ENCODE results near the gene CDCA7L. TPM values are rescaled to one million over a fixed set of nuclear protein-coding genes. Genes with fewer than 3 reads are reported as not detected.

CDCA7L gene
- polyA plus RNA-seq, 1 of the 3 experiments (the other 2 are of a cell fraction): 18.4 TPM

DNA sequence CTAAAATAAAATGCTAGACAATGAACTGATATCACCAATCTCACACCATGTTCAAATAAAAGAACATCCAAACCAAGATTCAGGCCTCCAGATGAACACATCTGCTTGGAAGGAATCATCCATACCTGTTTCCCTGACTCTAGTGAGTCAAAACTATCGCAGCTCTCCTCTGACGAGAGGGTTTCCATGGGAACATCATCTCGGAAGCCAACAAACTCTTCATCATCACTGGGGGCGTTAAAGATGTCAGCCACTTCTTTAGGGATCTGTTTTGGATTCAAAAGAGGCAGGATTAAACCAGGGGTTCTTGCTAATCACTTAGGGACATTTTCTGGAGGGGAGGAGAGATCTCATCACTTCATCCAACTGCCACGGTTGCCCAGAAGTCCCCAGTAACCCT, 29.1 kb downstream of the CDCA7L start:
- TF ChIP-seq TAF1 (IDR thresholded peaks at IDR 0.05; ENCODE audit: borderline replicate concordance, low read depth, low read length): no peak
- TF ChIP-seq, protein P1, sequence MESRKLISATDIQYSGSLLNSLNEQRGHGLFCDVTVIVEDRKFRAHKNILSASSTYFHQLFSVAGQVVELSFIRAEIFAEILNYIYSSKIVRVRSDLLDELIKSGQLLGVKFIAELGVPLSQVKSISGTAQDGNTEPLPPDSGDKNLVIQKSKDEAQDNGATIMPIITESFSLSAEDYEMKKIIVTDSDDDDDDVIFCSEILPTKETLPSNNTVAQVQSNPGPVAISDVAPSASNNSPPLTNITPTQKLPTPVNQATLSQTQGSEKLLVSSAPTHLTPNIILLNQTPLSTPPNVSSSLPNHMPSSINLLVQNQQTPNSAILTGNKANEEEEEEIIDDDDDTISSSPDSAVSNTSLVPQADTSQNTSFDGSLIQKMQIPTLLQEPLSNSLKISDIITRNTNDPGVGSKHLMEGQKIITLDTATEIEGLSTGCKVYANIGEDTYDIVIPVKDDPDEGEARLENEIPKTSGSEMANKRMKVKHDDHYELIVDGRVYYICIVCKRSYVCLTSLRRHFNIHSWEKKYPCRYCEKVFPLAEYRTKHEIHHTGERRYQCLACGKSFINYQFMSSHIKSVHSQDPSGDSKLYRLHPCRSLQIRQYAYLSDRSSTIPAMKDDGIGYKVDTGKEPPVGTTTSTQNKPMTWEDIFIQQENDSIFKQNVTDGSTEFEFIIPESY (IDR thresholded peaks at IDR 0.05; ENCODE audit: borderline replicate concordance, low read depth): no peak
- TF ChIP-seq CHD2 (IDR thresholded peaks at IDR 0.05; ENCODE audit: low read length, partially characterized antibody): no peak
- TF ChIP-seq SMC3 (IDR thresholded peaks at IDR 0.05; ENCODE audit: low read depth, low read length): no peak
- TF ChIP-seq, protein P2, sequence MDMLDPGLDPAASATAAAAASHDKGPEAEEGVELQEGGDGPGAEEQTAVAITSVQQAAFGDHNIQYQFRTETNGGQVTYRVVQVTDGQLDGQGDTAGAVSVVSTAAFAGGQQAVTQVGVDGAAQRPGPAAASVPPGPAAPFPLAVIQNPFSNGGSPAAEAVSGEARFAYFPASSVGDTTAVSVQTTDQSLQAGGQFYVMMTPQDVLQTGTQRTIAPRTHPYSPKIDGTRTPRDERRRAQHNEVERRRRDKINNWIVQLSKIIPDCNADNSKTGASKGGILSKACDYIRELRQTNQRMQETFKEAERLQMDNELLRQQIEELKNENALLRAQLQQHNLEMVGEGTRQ (IDR thresholded peaks at IDR 0.05; ENCODE audit: borderline replicate concordance, low read depth, low read length): no peak
- no peak for TF ChIP-seq RXRA (IDR thresholded peaks at IDR 0.05; ENCODE audit: borderline replicate concordance, low read depth)
- TF ChIP-seq, protein P3, sequence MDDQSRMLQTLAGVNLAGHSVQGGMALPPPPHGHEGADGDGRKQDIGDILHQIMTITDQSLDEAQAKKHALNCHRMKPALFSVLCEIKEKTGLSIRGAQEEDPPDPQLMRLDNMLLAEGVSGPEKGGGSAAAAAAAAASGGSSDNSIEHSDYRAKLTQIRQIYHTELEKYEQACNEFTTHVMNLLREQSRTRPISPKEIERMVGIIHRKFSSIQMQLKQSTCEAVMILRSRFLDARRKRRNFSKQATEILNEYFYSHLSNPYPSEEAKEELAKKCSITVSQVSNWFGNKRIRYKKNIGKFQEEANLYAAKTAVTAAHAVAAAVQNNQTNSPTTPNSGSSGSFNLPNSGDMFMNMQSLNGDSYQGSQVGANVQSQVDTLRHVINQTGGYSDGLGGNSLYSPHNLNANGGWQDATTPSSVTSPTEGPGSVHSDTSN (IDR thresholded peaks at IDR 0.05): no peak
- TF ChIP-seq, protein P4, sequence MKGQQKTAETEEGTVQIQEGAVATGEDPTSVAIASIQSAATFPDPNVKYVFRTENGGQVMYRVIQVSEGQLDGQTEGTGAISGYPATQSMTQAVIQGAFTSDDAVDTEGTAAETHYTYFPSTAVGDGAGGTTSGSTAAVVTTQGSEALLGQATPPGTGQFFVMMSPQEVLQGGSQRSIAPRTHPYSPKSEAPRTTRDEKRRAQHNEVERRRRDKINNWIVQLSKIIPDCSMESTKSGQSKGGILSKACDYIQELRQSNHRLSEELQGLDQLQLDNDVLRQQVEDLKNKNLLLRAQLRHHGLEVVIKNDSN (IDR thresholded peaks at IDR 0.05; ENCODE audit: borderline replicate concordance, low read depth): no peak
- TF ChIP-seq, protein P5, sequence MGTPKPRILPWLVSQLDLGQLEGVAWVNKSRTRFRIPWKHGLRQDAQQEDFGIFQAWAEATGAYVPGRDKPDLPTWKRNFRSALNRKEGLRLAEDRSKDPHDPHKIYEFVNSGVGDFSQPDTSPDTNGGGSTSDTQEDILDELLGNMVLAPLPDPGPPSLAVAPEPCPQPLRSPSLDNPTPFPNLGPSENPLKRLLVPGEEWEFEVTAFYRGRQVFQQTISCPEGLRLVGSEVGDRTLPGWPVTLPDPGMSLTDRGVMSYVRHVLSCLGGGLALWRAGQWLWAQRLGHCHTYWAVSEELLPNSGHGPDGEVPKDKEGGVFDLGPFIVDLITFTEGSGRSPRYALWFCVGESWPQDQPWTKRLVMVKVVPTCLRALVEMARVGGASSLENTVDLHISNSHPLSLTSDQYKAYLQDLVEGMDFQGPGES (IDR thresholded peaks at IDR 0.05; ENCODE audit: low read depth, low read length): no peak
- TF ChIP-seq EP300 (IDR thresholded peaks at IDR 0.05; ENCODE audit: borderline replicate concordance in 1 of 2, low read depth in 1 of 2, low read length in 1 of 2): no peak
- TF ChIP-seq RFX5 (IDR thresholded peaks at IDR 0.05; ENCODE audit: low read length): no peak
- no peak for TF ChIP-seq EZH2phosphoT487 (IDR thresholded peaks at IDR 0.05; ENCODE audit: borderline replicate concordance, low read depth)
- TF ChIP-seq, protein P6, sequence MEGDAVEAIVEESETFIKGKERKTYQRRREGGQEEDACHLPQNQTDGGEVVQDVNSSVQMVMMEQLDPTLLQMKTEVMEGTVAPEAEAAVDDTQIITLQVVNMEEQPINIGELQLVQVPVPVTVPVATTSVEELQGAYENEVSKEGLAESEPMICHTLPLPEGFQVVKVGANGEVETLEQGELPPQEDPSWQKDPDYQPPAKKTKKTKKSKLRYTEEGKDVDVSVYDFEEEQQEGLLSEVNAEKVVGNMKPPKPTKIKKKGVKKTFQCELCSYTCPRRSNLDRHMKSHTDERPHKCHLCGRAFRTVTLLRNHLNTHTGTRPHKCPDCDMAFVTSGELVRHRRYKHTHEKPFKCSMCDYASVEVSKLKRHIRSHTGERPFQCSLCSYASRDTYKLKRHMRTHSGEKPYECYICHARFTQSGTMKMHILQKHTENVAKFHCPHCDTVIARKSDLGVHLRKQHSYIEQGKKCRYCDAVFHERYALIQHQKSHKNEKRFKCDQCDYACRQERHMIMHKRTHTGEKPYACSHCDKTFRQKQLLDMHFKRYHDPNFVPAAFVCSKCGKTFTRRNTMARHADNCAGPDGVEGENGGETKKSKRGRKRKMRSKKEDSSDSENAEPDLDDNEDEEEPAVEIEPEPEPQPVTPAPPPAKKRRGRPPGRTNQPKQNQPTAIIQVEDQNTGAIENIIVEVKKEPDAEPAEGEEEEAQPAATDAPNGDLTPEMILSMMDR (IDR thresholded peaks at IDR 0.05): no peak
- TF ChIP-seq ELF1 (IDR thresholded peaks at IDR 0.05): no peak
- TF ChIP-seq, protein P7, sequence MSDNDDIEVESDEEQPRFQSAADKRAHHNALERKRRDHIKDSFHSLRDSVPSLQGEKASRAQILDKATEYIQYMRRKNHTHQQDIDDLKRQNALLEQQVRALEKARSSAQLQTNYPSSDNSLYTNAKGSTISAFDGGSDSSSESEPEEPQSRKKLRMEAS (IDR thresholded peaks at IDR 0.05; ENCODE audit: low read depth): no peak
- TF ChIP-seq SIN3A (IDR thresholded peaks at IDR 0.05; ENCODE audit: borderline replicate concordance, low read depth, low read length): no peak
- TF ChIP-seq TEAD4 (IDR thresholded peaks at IDR 0.05; ENCODE audit: borderline replicate concordance, insufficient read depth): no peak
- Histone ChIP-seq H3K9me2 (no peaks in the 10 kb centered on the region), H3K79me2 (ENCODE audit: insufficient read depth) (no peaks in the 10 kb centered on the region; the same call in 1 of the 2 replicates), H4K20me1 (ENCODE audit: insufficient read depth) (no peaks in the 10 kb centered on the region), H3K4me2 (no peak overlapping the region), H3K4me1 (ENCODE audit: control insufficient read depth in 1 of 2, insufficient read depth in 2 of 2, low read depth in 1 of 2, low read length in 1 of 2) (no peaks in the 10 kb centered on the region), H3K9me3 (no peaks in the 10 kb centered on the region), H3K27me3 (ENCODE audit: insufficient read depth) (no peaks in the 10 kb centered on the region), H3K27ac (ENCODE audit: low read depth in 2 of 2, low read length in 1 of 2) (no peak overlapping the region), H3K9ac (no peak overlapping the region), H2AFZ (ENCODE audit: low read depth) (no peak overlapping the region), H3K4me3 (ENCODE audit: low read depth in 2 of 2, low read length in 1 of 2) (no peak overlapping the region), H3F3A (replicated peaks; ENCODE audit: insufficient read depth) (no peaks in the 10 kb centered on the region), H3K36me3 (replicated peaks in 1 of 2; ENCODE audit: control insufficient read depth in 1 of 2, insufficient read depth in 2 of 2, low read length in 1 of 2) (peaks cover 0 to 3% of the 10 kb centered on the region in 2 experiments)
- CTCF ChIA-PET: no interaction called here
- DNase-seq: no peak
- 78% methylated on average over 5 of the region's 5 CpGs for WGBS (ENCODE audit: low lambda C conversion rate)
- POLR2A ChIA-PET: no interaction called here
